PC-3 (cell line): ENCODE results near the gene BMAL2. TPM values are rescaled to one million over a fixed set of nuclear protein-coding genes. Genes with fewer than 3 reads are reported as not detected.

ENCODE experiments used
- ATAC-seq: fragments of 200-7000 bp; cut with Tn5 transposase; 2 replicates; pipeline ENCODE4 v1.9.1; 2020; ENCODE audit warnings: mild to moderate bottlenecking, moderate library complexity
- BruUV-seq: library from RNA; stranded (reverse); fragments of 400-500 nt; replicated peaks from 2 replicates; lab custom pipeline; 2021; lab: Mats Ljungman, UMichigan
- CTCF ChIA-PET: fragments of 300-600 bp; sonication (Branson Sonifier 250); formaldehyde crosslinking; loops from one replicate; lab custom pipeline; 2022; ENCODE audit warnings: antibody characterized with exemption; lab: Charles Lee
- POLR2A ChIA-PET: fragments of 300-600 bp; sonication (Branson Sonifier 250); formaldehyde crosslinking; loops from one replicate; lab custom pipeline; 2022; ENCODE audit warnings: antibody characterized with exemption; ENCODE audit not compliant: unreplicated experiment; lab: Charles Lee
- DNase-seq: peaks from one replicate; pipeline ENCODE4 v3.0.0-alpha.2; 2015
- H2AFZ ChIP-seq: fragments of 300-600 bp; sonication (generic); 2 replicates; pipeline ENCODE4 v1.6.0; 2016; ENCODE audit warnings: antibody characterized with exemption, low read length
- H3F3A ChIP-seq: fragments of 300-600 bp; sonication (generic); one replicate; pipeline ENCODE4 v1.6.0; 2017; ENCODE audit warnings: antibody characterized with exemption, low read length, control low read depth, mild to moderate bottlenecking; ENCODE audit not compliant: unreplicated experiment
- H3K27ac ChIP-seq: fragments of 300-600 bp; sonication (generic); 2 replicates; pipeline ENCODE4 v1.5.1; 2016; ENCODE audit warnings: mild to moderate bottlenecking, low read length
- H3K27me3 ChIP-seq: fragments of 300-600 bp; sonication (generic); 2 replicates; pipeline ENCODE4 v1.6.1; 2016; ENCODE audit warnings: low read length, mixed read lengths
- H3K36me3 ChIP-seq: fragments of 300-600 bp; sonication (generic); 2 replicates; pipeline ENCODE4 v1.6.1; 2016; ENCODE audit warnings: low read depth, mixed run types, low read length, mixed read lengths
- H3K4me1 ChIP-seq: fragments of 300-600 bp; sonication (generic); 2 replicates; pipeline ENCODE4 v1.5.1; 2016; ENCODE audit warnings: low read length; ENCODE audit not compliant: insufficient read depth
- H3K4me2 ChIP-seq: fragments of 300-600 bp; sonication (generic); 2 replicates; pipeline ENCODE4 v1.6.0; 2016; ENCODE audit warnings: low read length
- H3K4me3 ChIP-seq: fragments of 300-600 bp; sonication (generic); 2 replicates; pipeline ENCODE4 v1.5.1; 2016; ENCODE audit warnings: mild to moderate bottlenecking, low read length, mixed read lengths
- H3K79me2 ChIP-seq: fragments of 300-600 bp; sonication (generic); 2 replicates; pipeline ENCODE4 v1.6.1; 2017; ENCODE audit warnings: low read length, mixed read lengths
- H3K9ac ChIP-seq: fragments of 300-600 bp; sonication (generic); 2 replicates; pipeline ENCODE4 v1.6.0; 2016; ENCODE audit warnings: mild to moderate bottlenecking, low read length
- H3K9me2 ChIP-seq: fragments of 300-600 bp; sonication (generic); replicated peaks from 2 replicates; pipeline ENCODE4 v1.6.1; 2016; ENCODE audit warnings: mixed run types, low read length, mixed read lengths
- H3K9me3 ChIP-seq: fragments of 300-600 bp; sonication (generic); 2 replicates; pipeline ENCODE4 v1.6.1; 2016; ENCODE audit warnings: low read length, mixed read lengths
- H4K20me1 ChIP-seq: fragments of 300-600 bp; sonication (generic); 2 replicates; pipeline ENCODE4 v1.6.1; 2016; ENCODE audit warnings: low read length, mixed read lengths
- CTCF ChIP-seq: fragments of 300-600 bp; sonication (generic); conservative IDR thresholded peaks from 2 replicates; pipeline ENCODE4 v1.5.1; 2017; ENCODE audit warnings: antibody characterized with exemption, low read depth, mild to moderate bottlenecking, low read length
- EZH2 ChIP-seq: fragments of 300-600 bp; sonication (generic); IDR thresholded peaks from one replicate; pipeline ENCODE4 v1.6.1; 2017; ENCODE audit warnings: antibody characterized with exemption, mild to moderate bottlenecking, low read length; ENCODE audit not compliant: unreplicated experiment
- EZH2phosphoT487 ChIP-seq: fragments of 300-600 bp; sonication (generic); IDR thresholded peaks from 2 replicates; pipeline ENCODE4 v1.6.1; 2018; ENCODE audit warnings: mild to moderate bottlenecking, antibody characterized with exemption, low read length, borderline replicate concordance
- intact Hi-C: fragments of 100-400 bp; cut with micrococcal nuclease; formaldehyde crosslinking; loops from 2 replicates; pipeline ENCODE4 v1.9.0; 2023
- total RNA-seq: library from RNA; depleted of rRNA; stranded (reverse); fragments of >200 nt; gene quantifications from 2 replicates; pipeline ENCODE4 v1.2.3, GENCODE V29; 2014

Gene BMAL2
- total RNA-seq, 1 experiment from 2014 or later: 137 TPM

GRCh38 chr12:27361372-27361771 is 28.7 kb downstream of the BMAL2 start:
- Histone ChIP-seq H4K20me1 (peaks cover 5% of the 10 kb centered on the region), H3K9me3 (no peaks in the 10 kb centered on the region), H3K79me2 (peaks cover 97% of the 10 kb centered on the region), H2AFZ (no peak overlapping the region), H3K4me3 (no peak overlapping the region), H3F3A (no peaks in the 10 kb centered on the region), H3K36me3 (peaks cover 19% of the 10 kb centered on the region), H3K27ac (no peak overlapping the region), H3K27me3 (no peaks in the 10 kb centered on the region), H3K9me2 (no peaks in the 10 kb centered on the region), H3K4me1 (peaks cover 19% of the 10 kb centered on the region), H3K4me2 (no peak overlapping the region), H3K9ac (no peak overlapping the region)
- BruUV-seq: no TSS peak
- DNase-seq (no peak), ATAC-seq (no peak)
- ChIA-PET CTCF (no interaction called here), POLR2A (interaction anchor here (0.5 kb wide), 1 partner anchor 26 kb away, joined by 4 read pairs; no protein-coding TSS in a partner anchor)
- intact Hi-C loops: no loop called here
- no peak for TF ChIP-seq CTCF
- TF ChIP-seq EZH2: no peak
- TF ChIP-seq EZH2phosphoT487: no peak

- POLR2A ChIA-PET: interaction anchor here (0.6 to 1.0 kb wide), 5 partner anchors 8 to 47 kb away, joined by 3 to 30 read pairs (median 3); partner anchors contain the start of gene BMAL2
- intact Hi-C loops: loop anchor here (2.0 kb wide), 1 partner anchor 36 kb away; no protein-coding TSS in a partner anchor
Measured at GRCh38 chr12:27366621-27367020, 34.0 kb downstream of the BMAL2 start.

More at GRCh38 chr12:27366621-27367020, 34.0 kb downstream of the BMAL2 start:
- TF ChIP-seq EZH2 (no peak), CTCF (no peak)
- CTCF ChIA-PET: interaction anchor here (0.6 kb wide), 1 partner anchor 1533 kb away, joined by 5 read pairs; no protein-coding TSS in a partner anchor
- Histone ChIP-seq H3K4me3 (no peak overlapping the region), H2AFZ (no peak overlapping the region), H3F3A (no peaks in the 10 kb centered on the region), H3K9me2 (no peaks in the 10 kb centered on the region), H3K79me2 (peaks cover 59% of the 10 kb centered on the region), H3K9ac (no peak overlapping the region), H3K36me3 (peaks cover 44% of the 10 kb centered on the region), H4K20me1 (peaks cover 4% of the 10 kb centered on the region; the same call in 1 of the 2 replicates), H3K9me3 (no peaks in the 10 kb centered on the region), H3K27me3 (no peaks in the 10 kb centered on the region), H3K4me1 (peaks cover 22% of the 10 kb centered on the region), H3K4me2 (peak overlapping the region; percentile 26), H3K27ac (peak overlapping the region; percentile 39)
- ATAC-seq: peak; percentile 88
- BruUV-seq: no TSS peak
- peak; percentile 80 for DNase-seq
